ENCODE data around the gene NPC2.

GRCh38 chr14:74459289-74459946 lies 33.7 kb downstream of the NPC2 start:
- TF ChIP-seq, protein P1, sequence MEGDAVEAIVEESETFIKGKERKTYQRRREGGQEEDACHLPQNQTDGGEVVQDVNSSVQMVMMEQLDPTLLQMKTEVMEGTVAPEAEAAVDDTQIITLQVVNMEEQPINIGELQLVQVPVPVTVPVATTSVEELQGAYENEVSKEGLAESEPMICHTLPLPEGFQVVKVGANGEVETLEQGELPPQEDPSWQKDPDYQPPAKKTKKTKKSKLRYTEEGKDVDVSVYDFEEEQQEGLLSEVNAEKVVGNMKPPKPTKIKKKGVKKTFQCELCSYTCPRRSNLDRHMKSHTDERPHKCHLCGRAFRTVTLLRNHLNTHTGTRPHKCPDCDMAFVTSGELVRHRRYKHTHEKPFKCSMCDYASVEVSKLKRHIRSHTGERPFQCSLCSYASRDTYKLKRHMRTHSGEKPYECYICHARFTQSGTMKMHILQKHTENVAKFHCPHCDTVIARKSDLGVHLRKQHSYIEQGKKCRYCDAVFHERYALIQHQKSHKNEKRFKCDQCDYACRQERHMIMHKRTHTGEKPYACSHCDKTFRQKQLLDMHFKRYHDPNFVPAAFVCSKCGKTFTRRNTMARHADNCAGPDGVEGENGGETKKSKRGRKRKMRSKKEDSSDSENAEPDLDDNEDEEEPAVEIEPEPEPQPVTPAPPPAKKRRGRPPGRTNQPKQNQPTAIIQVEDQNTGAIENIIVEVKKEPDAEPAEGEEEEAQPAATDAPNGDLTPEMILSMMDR (IDR thresholded peaks at IDR 0.05) = peak in 5 of 6 experiments; percentile 18 to 58 (median 36)
- TF ChIP-seq POLR2A (IDR thresholded peaks at IDR 0.05) = no peak
